Trophoblast cell (in vitro differentiated cells and primary cell): ENCODE results near the gene GRK1.

Experiments
- DNase-seq, 2 donors: peaks; one replicate each; pipeline ENCODE4 v3.0.0-alpha.2; 2016
- H2AFZ ChIP-seq: 2 replicates; pipeline ENCODE4 v1.6.1; 2013; ENCODE audit warnings: low read length, moderate library complexity, mild to moderate bottlenecking; ENCODE audit not compliant: insufficient read depth, poor library complexity
- H2AK5ac ChIP-seq: 2 replicates; pipeline ENCODE4 v1.6.1; 2013; ENCODE audit warnings: mild to moderate bottlenecking, low read length
- H2BK120ac ChIP-seq: 2 replicates; pipeline ENCODE4 v1.6.1; 2013; ENCODE audit warnings: low read length, mild to moderate bottlenecking, moderate library complexity; ENCODE audit not compliant: insufficient read depth, poor library complexity
- H2BK12ac ChIP-seq: 2 replicates; pipeline ENCODE4 v1.6.1; 2013; ENCODE audit warnings: mild to moderate bottlenecking, low read length, moderate library complexity
- H2BK5ac ChIP-seq: 2 replicates; pipeline ENCODE4 v1.6.1; 2013; ENCODE audit warnings: low read length, low read depth, moderate library complexity, mild to moderate bottlenecking; ENCODE audit not compliant: poor library complexity
- H3K14ac ChIP-seq: 2 replicates; pipeline ENCODE4 v1.6.1; 2013; ENCODE audit warnings: mild to moderate bottlenecking, low read length
- H3K18ac ChIP-seq: 2 replicates; pipeline ENCODE4 v1.6.1; 2013; ENCODE audit warnings: mild to moderate bottlenecking, low read length
- H3K23ac ChIP-seq: 2 replicates; pipeline ENCODE4 v1.6.1; 2013; ENCODE audit warnings: low read length
- H3K27ac ChIP-seq: 2 replicates; pipeline ENCODE4 v1.5.1; 2013; ENCODE audit warnings: low read depth, mild to moderate bottlenecking, inconsistent platforms, low read length, moderate library complexity
- H3K27me3 ChIP-seq: 2 replicates; pipeline ENCODE4 v1.6.1; 2013; ENCODE audit warnings: inconsistent platforms, mild to moderate bottlenecking, low read length, moderate library complexity; ENCODE audit not compliant: insufficient read depth
- H3K36me3 ChIP-seq, 2 experiments: 1 replicate in 1 of 2; 2 replicates in 1 of 2; pipeline ENCODE4 v1.6.1; 2013; ENCODE audit warnings: low read length in 2 of 2, mild to moderate bottlenecking in 2 of 2, moderate library complexity in 1 of 2; ENCODE audit not compliant: insufficient read depth in 2 of 2, control insufficient read depth in 1 of 2
- H3K4ac ChIP-seq: 2 replicates; pipeline ENCODE4 v1.6.1; 2013; ENCODE audit warnings: low read depth, mild to moderate bottlenecking, low read length, moderate library complexity
- H3K4me1 ChIP-seq, 2 experiments: 1 replicate in 1 of 2; 2 replicates in 1 of 2; pipeline ENCODE4 v1.6.1; 2013; ENCODE audit warnings: low read length in 2 of 2, mild to moderate bottlenecking in 2 of 2, moderate library complexity in 1 of 2; ENCODE audit not compliant: insufficient read depth in 2 of 2, control insufficient read depth in 1 of 2
- H3K4me2 ChIP-seq: 2 replicates; pipeline ENCODE4 v1.6.1; 2013; ENCODE audit warnings: inconsistent platforms, mild to moderate bottlenecking, low read length, moderate library complexity
- H3K4me3 ChIP-seq: 2 replicates; pipeline ENCODE4 v1.5.1; 2013; ENCODE audit warnings: mild to moderate bottlenecking, low read depth, low read length, inconsistent platforms
- H3K79me1 ChIP-seq: one replicate; pipeline ENCODE4 v1.6.1; 2013; ENCODE audit warnings: low read length
- H3K79me2 ChIP-seq: 2 replicates; pipeline ENCODE4 v1.6.1; 2013; ENCODE audit warnings: low read length, mild to moderate bottlenecking; ENCODE audit not compliant: control insufficient read depth, insufficient read depth, poor library complexity
- H3K9ac ChIP-seq: 2 replicates; pipeline ENCODE4 v1.6.1; 2013; ENCODE audit warnings: mild to moderate bottlenecking, low read length
- H3K9me3 ChIP-seq: 2 replicates; pipeline ENCODE4 v1.6.1; 2013; ENCODE audit warnings: low read depth, mild to moderate bottlenecking, control low read depth, inconsistent platforms, low read length; ENCODE audit not compliant: insufficient read depth
- H4K12ac ChIP-seq: 2 replicates; pipeline ENCODE4 v1.6.1; 2013; ENCODE audit warnings: low read depth, mild to moderate bottlenecking, low read length, moderate library complexity
- H4K8ac ChIP-seq: 2 replicates; pipeline ENCODE4 v1.6.1; 2013; ENCODE audit warnings: low read depth, mild to moderate bottlenecking, low read length, moderate library complexity
- H4K91ac ChIP-seq: one replicate; pipeline ENCODE4 v1.6.1; 2013; ENCODE audit warnings: low read depth, mild to moderate bottlenecking, low read length, moderate library complexity
- WGBS: extraction: QIAGEN DNeasy Blood & Tissue Kit; methylation state at CpG from one replicate; pipeline ENCODE4 v1.1.7; 2013; ENCODE audit warnings: missing lambda C conversion rate; ENCODE audit not compliant: insufficient read length, insufficient coverage; ENCODE audit errors: extremely low coverage; 5-methylcytosine and 5-hydroxymethylcytosine counted together

The GRK1 gene

GRCh38 chr13:113777311-113778260, 110.6 kb downstream of the GRK1 start:
- Histone ChIP-seq H3K18ac (no peak overlapping the region), H3K9ac (no peak overlapping the region), H3K4ac (no peak overlapping the region), H3K36me3 (no peaks in the 10 kb centered on the region), H2AK5ac (no peak overlapping the region), H2AFZ (no peak overlapping the region), H3K14ac (no peak overlapping the region), H3K9me3 (peaks cover 3% of the 10 kb centered on the region), H3K4me1 (no peaks in the 10 kb centered on the region), H3K27me3 (no peaks in the 10 kb centered on the region), H2BK12ac (no peak overlapping the region), H3K4me2 (no peak overlapping the region), H2BK5ac (no peak overlapping the region), H3K27ac (no peak overlapping the region), H3K23ac (no peak overlapping the region), H3K79me2 (no peaks in the 10 kb centered on the region), H3K79me1 (no peaks in the 10 kb centered on the region), H4K8ac (no peak overlapping the region), H2BK120ac (no peak overlapping the region), H4K12ac (no peak overlapping the region), H4K91ac (no peak overlapping the region), H3K4me3 (peak overlapping the region; percentile 23)
- DNase-seq, result peak in 1 of 2 donors; percentile 10
- no CpG with 5 or more reads among the region's 29 CpGs for WGBS

GRCh38 chr13:113781571-113781970, 114.6 kb downstream of the GRK1 start:
- H2AFZ ChIP-seq, result no peak overlapping the region
- H3K27ac ChIP-seq, result no peak overlapping the region
- no peak overlapping the region for H3K4me2 ChIP-seq
- DNase-seq, result no peak
- H4K12ac ChIP-seq, result no peak overlapping the region
- no peak overlapping the region for H3K14ac ChIP-seq
- H2BK120ac ChIP-seq, result no peak overlapping the region
- H2BK5ac ChIP-seq, result no peak overlapping the region
- peaks cover 16% of the 10 kb centered on the region for H3K9me3 ChIP-seq
- H3K4me1 ChIP-seq, result no peaks in the 10 kb centered on the region
- no peak overlapping the region for H2AK5ac ChIP-seq
- H3K9ac ChIP-seq, result no peak overlapping the region
- no CpG with 5 or more reads among the region's 2 CpGs for WGBS
- H3K36me3 ChIP-seq, result no peaks in the 10 kb centered on the region
- H3K79me2 ChIP-seq, result no peaks in the 10 kb centered on the region
- no peak overlapping the region for H4K91ac ChIP-seq
- H3K4ac ChIP-seq, result no peak overlapping the region
- no peaks in the 10 kb centered on the region for H3K79me1 ChIP-seq
- no peak overlapping the region for H3K4me3 ChIP-seq
- H2BK12ac ChIP-seq, result no peak overlapping the region
- H4K8ac ChIP-seq, result no peak overlapping the region
- H3K27me3 ChIP-seq, result no peaks in the 10 kb centered on the region
- H3K23ac ChIP-seq, result no peak overlapping the region
- H3K18ac ChIP-seq, result no peak overlapping the region

GRCh38 chr13:113782472-113782871, 115.5 kb downstream of the GRK1 start:
- no peak overlapping the region for H3K4ac ChIP-seq
- H3K36me3 ChIP-seq, result no peaks in the 10 kb centered on the region
- no peak overlapping the region for H2BK12ac ChIP-seq
- no peak overlapping the region for H2AK5ac ChIP-seq
- H3K27me3 ChIP-seq, result no peaks in the 10 kb centered on the region
- H2BK5ac ChIP-seq, result no peak overlapping the region
- no peaks in the 10 kb centered on the region for H3K79me2 ChIP-seq
- H3K4me2 ChIP-seq, result no peak overlapping the region
- no peaks in the 10 kb centered on the region for H3K4me1 ChIP-seq
- no peak for DNase-seq
- H3K9ac ChIP-seq, result no peak overlapping the region
- no peak overlapping the region for H4K12ac ChIP-seq
- H3K79me1 ChIP-seq, result no peaks in the 10 kb centered on the region
- H3K27ac ChIP-seq, result no peak overlapping the region
- H3K23ac ChIP-seq, result no peak overlapping the region
- H2BK120ac ChIP-seq, result no peak overlapping the region
- H3K18ac ChIP-seq, result no peak overlapping the region
- H4K8ac ChIP-seq, result no peak overlapping the region
- no peak overlapping the region for H3K14ac ChIP-seq
- no peak overlapping the region for H2AFZ ChIP-seq
- no peak overlapping the region for H3K4me3 ChIP-seq
- H4K91ac ChIP-seq, result no peak overlapping the region
- WGBS, result no CpG with 5 or more reads among the region's 14 CpGs
- peaks cover 16% of the 10 kb centered on the region for H3K9me3 ChIP-seq

- no peak overlapping the region for H3K14ac ChIP-seq
- no peak overlapping the region for H4K8ac ChIP-seq
- no peaks in the 10 kb centered on the region for H3K4me1 ChIP-seq
- no peak overlapping the region for H2BK120ac ChIP-seq
- no peak overlapping the region for H3K4me2 ChIP-seq
- H3K9me3 ChIP-seq, result peaks cover 16% of the 10 kb centered on the region
- H3K79me1 ChIP-seq, result no peaks in the 10 kb centered on the region
- DNase-seq, result no peak
- H3K27me3 ChIP-seq, result no peaks in the 10 kb centered on the region
- H3K18ac ChIP-seq, result no peak overlapping the region
- H4K12ac ChIP-seq, result no peak overlapping the region
- no peaks in the 10 kb centered on the region for H3K36me3 ChIP-seq
- no peak overlapping the region for H3K4ac ChIP-seq
- H3K9ac ChIP-seq, result no peak overlapping the region
- no peak overlapping the region for H2BK12ac ChIP-seq
- no peak overlapping the region for H2AK5ac ChIP-seq
- H4K91ac ChIP-seq, result no peak overlapping the region
- WGBS, result no CpG with 5 or more reads among the region's 12 CpGs
- no peaks in the 10 kb centered on the region for H3K79me2 ChIP-seq
- H3K23ac ChIP-seq, result no peak overlapping the region
- H2AFZ ChIP-seq, result no peak overlapping the region
- no peak overlapping the region for H3K27ac ChIP-seq
- no peak overlapping the region for H2BK5ac ChIP-seq
- H3K4me3 ChIP-seq, result no peak overlapping the region
Observed at GRCh38 chr13:113783200-113783881, 116.3 kb downstream of the GRK1 start.
